Epithelial cell of prostate (primary cell): ENCODE results near the gene MPZL1.
"Not testable (repeated sequence)": the region's sequence is repeated elsewhere in the genome, so short reads cannot be mapped to it uniquely, and the experiment has no call there.

Experiments used
- DNase-seq: peaks from one replicate; pipeline ENCODE4 v3.0.0-alpha.2; 2011; ENCODE audit warnings: low read depth, low spot score
- H3K27ac ChIP-seq: fragments of 450-650 bp; 2 replicates; pipeline ENCODE4 v1.5.1; 2017; ENCODE audit warnings: mild to moderate bottlenecking

MPZL1 gene

DNA sequence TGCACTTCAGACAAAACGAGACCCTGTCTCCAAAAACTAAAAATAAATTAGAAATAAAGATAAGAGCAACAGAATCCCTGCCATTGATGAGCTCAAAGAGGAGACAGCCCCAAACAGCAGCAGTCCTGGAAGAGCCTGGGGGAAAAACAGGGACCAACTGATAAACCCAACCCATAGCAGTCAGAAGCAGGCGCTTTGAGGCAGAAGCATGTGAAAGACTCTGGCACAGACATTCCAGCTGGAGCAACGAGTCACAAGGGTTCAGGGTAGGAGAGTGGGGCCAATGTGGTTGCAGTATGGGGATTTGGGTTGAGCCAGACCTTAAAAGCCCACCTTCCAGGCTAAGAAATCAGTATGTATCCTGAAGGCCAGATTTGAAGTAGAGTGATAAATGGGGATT is 78.5 kb downstream of the MPZL1 start:
- H3K27ac ChIP-seq: no peak overlapping the region
- no peak for DNase-seq

DNA sequence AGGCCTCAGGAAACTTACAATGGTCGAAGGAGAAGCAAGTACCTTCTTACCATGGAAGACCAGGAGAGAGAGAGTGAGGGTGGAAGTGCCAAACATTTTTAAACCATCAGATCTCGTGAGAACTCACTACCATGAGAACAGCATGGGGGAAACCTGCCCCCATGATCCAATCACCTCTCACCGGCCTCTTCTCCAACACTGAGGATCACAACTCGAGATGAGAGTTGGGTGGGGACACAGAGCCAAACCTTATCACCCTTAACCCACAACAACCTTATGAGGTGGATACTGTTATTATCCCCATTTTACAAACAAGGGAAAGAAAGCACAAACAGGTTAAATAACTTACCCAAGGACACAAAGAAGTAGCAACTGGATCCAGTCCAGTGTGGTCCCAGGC is 80.5 kb downstream of the MPZL1 start:
- DNase-seq: no peak
- no peak overlapping the region for H3K27ac ChIP-seq

DNA sequence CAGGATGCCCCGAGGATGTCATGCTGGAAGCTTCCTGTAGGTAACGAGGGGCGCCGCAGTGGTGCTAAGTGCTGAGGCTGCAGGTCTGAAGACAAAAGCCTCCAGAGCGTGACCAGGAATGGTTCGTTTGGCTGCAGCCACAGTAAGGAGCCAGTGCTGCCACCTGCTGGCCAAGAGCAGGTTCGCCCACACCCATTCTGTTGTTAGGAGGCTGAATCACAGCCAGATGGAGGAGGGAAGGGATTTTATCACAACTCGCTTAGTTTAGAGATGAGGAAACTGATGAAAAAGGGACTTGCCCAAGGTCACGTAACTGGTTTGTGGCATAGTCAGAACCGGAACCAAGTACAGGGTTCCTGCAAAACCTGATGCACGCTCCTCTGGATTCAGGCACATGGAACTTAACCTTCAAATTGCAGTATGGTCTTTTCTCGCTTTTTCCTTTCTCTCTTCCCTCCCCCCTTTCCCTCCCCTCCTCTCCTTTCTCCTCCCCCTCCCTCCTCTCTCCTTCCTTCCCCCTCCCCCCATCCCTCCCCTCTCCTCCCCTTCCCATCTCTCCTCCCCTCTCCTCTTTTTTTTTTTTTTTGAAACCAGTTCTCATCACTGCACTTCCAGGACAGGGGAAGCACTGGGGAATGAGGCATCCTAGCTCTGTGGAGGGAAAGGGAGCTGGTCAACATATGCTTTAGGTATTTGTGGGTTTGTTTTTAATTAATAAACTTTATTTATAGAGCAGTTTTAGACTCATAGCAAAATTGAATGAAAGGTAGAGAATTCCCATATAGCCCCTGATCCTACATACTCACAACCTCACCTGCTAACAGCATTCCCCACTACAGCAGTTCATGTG is 81.8 kb downstream of the MPZL1 start:
- no peak overlapping the region for H3K27ac ChIP-seq
- DNase-seq: peak; percentile 67

DNA sequence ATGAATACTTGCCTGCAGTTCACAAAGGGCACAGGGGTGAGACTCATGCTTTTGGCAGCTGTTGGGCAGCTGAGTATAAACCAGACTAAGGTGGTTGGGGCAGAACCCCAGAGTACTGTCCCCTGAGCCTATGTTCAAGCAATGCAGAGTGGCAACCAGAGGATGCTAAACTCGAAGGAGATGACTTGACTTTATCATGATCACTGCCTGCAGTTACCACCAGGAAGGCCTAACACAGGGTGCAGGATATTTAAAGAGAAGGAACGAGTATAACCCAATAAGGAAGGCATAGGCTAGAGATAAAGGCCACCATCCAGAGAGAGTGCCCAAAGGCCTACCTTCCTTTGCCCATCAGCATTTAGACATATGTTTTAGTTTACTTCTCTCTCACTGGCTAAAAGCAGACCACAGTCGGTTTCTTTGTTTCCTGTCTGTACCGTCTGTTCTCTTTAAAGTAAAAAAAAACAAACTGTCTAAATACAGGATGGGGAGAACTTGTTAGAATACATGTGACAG is 83.3 kb downstream of the MPZL1 start:
- no peak overlapping the region for H3K27ac ChIP-seq
- DNase-seq: no peak

DNA sequence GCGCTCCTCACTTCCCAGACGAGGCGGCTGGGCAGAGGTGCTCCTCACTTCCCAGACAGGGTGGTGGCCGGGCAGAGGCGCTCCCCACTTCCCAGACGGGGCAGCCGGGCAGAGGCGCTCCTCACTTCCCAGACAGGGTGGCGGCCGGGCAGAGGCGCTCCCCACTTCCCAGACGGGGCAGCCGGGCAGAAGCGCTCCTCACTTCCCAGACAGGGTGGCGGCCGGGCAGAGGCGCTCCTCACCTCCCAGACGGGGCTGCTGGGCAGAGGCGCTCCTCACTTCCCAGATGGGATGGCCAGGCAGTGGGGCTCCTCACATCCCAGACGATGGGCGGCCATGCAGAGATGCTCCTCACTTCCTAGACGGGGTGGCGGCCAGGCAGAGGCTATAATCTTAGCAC is 84.5 kb downstream of the MPZL1 start:
- H3K27ac ChIP-seq, DNase-seq: not testable (repeated sequence)

DNA sequence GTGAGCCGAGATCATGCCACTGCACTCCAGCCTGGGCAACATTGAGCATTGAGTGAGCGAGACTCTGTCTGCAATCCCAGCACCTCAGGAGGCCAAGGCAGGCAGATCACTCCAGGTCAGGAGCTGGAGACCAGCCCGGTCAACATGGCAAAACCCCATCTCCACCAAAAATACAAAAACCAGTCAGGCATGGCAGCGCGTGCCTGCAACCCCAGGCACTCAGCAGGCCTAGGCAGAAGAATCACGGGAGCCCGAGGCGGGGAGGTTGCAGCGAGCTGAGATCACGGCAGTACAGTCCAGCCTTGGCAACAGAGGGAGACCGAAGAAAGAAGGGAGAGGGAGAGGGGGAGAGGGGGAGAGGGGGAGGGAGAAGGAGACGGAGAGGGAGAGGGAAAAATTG is 84.9 kb downstream of the MPZL1 start:
- DNase-seq, H3K27ac ChIP-seq: not testable (repeated sequence)

DNA sequence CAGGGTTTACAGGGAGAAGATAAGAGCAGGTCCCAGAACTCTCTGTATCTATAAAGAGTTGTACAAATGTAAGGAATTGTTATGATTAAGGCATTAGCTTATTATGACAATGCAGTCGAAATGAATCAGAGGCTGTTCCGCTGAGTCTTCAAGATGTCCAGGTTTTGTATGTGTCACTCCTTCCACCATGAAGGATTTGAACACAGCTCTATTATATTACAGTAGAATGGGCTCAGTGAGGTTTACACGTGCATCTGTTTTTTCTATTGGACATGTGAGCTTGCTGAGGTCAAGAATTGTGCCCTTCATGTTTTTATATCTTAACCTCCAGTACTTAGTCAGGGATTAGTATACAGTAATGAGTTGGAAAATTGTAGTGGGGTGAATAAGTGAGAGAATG is 86.3 kb downstream of the MPZL1 start:
- DNase-seq: no peak
- no peak overlapping the region for H3K27ac ChIP-seq

DNA sequence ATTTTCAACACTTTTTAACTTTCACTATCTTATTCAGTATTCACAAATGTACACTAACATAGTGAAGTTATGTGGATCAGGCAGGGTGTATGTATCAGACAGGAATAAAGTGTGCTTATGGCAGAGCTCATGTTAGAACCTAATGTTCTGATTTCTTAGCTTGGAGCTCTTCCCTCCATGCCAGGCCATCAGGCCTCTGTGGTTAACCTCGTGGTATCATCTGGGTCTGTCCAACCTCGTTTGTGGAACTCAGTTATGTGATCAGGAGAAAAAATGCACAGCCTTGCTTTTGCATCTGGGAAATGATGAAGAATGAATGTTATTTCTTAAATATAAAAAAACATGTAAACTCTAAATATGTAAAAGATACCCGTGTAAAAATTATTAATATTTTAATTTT is 86.9 kb downstream of the MPZL1 start:
- no peak for DNase-seq
- no peak overlapping the region for H3K27ac ChIP-seq

DNA sequence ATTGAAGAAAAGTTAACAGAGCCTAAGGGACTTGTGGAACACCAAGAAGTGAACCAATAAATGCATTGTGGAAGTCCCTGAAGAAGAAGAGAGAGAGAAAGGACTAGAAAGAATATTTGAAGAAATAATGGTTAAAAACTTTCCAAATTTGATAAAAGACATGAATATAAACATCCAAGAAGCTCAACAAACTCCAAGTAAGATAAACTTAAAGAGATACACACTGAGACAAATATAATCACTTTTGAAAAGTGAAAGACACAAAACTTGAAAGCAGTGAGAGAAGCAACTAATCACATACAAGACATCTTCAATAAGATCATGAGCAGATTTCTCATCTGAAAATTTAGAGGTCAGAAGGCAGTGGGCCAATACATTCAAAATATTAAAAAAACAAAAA is 91.2 kb downstream of the MPZL1 start:
- no peak for DNase-seq

DNA sequence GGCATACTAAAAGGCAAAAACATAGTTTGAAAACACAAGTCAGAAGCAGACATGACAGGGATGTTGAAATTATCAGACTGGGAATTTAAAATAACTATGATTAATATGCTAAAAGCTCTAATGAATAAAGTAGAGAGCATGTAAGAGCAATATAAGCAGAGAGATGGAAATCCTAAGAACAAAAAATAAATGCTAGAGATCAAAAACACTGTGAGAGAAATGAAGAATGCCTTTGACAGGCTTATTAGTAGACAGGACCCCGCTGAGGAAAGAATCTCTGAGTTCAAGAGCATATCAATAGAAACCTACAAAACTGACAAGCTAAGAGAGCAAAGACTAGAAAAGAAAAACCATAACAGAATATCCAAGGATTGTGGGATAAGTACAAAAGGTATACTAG is 93.9 kb downstream of the MPZL1 start:
- no peak for DNase-seq
- H3K27ac ChIP-seq: no peak overlapping the region

More for the DNA sequence above, 91.2 kb downstream of the MPZL1 start:
- H3K27ac ChIP-seq: no peak overlapping the region

DNA sequence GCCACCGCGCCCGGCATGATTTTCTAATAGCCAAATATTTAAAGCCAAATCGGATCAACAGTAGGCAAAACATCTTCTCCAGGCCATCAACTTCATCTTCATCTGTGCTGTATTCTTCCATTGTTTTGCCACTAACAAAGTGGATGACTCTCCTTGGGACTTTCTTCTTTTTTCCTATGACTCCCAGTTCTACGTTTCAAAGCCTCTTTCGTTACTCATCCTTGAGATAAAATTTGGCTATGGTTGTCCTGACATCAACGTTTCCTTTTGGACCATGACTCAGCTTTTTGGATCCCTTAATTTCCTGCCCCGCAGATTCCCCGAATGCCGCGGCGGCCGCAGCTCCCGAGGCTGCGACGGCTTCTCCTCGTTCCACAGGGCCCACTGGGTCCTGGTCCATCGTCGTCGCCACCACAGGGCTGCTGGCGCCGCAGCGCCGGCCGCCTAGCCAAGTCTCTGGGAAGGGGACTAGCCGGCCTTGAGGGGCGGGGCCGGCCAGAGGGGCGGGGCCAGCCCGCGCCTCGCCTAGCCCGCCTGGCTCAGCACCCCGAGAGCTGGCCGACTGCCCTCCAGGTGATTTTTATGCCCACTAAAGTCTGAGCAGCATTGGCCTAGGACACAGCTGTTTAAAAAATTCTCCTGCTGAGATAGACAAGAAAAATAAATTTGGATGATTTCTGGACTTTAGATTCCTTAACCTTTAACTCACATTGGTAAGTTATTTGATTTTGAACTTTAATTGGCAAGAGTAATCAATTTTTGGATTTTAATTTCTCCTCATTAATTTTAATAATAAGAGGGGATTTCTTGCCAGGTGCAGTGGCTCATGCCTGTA is 98.3 kb downstream of the MPZL1 start:
- H3K27ac ChIP-seq: peak overlapping the region; percentile 87
- DNase-seq: peak; percentile 52

DNA sequence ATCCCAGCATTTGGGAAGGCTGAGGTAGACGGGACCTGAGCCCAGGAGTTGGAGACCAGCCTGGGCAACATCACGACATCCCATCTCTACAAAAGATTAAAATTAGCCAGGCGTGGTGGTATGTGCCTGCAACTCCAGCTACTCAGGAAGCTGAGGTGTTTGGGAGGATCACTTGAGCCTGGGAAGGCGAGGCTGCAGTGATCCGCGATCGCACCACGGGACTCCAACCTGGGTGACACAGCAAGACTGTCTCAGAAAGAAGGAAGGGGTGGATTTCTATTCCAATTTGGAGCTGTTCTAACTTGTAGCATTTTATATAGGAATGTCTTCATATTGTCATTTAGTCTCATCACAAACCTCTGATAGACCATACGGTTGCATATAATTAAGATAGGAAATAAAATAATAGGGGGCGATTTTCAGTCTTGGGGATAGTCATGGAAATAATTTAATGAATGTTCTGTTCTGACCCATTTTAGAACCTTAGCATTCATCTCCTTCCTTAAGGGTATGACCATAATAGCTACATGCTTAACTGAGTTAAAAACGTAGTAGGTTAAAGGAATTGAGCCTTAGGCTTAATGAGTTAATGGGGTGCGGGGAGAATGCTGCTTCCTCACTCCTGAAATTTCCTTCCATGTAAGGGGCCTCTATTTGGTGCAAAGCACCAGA is 99.0 kb downstream of the MPZL1 start:
- no peak for DNase-seq
- peak overlapping the region; percentile 87 for H3K27ac ChIP-seq

DNA sequence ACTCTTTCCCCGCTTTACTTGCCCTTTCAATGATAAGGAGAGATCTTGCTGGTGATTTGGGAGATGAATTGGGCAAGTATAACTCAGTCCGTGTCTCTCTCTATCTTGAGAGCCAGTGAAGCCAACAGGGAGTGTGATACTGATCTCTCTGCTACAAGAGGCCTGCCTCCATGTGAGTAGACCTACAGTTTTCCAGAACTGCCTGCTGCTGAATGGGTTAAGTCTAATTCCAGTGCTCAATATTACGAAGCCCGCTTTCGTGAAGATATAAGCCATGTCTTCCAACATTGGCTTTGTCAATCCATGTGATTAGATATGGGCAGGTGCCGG is 99.5 kb downstream of the MPZL1 start:
- peak overlapping the region; percentile 87 for H3K27ac ChIP-seq
- DNase-seq: no peak

DNA sequence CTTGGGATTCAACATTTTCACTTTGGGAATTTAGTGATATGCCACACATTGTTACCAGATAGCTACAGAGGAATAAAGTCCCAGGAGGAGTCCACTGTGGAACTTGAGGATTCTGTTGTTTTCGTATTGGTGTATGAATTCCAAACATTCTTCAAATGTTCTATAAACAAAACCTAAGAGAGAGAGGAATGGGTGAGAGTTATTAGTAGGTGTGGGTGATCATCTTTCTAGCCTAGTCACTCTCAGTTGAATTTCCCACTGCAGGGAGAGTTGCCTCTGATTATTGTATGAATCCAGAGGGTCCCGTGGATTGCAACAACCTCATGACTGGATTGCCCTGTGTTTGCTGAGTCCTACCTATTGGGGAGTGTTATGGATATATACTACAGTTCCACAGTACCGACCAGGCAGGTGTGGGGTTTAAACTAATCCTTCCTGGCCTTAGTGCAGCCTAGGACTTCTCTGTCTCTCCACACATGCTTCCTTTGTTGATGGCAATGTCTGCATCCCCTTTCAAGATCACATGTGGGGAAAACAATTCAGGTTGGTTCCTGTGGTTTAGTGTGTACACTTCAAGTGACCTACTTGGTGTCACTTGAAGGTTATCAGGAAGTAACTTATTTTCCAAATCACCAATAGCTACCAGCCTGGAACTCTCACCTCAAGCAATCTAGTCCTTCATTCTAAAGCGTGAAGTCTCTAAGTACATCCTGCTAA is 100.3 kb downstream of the MPZL1 start:
- H3K27ac ChIP-seq: no peak overlapping the region

DNA sequence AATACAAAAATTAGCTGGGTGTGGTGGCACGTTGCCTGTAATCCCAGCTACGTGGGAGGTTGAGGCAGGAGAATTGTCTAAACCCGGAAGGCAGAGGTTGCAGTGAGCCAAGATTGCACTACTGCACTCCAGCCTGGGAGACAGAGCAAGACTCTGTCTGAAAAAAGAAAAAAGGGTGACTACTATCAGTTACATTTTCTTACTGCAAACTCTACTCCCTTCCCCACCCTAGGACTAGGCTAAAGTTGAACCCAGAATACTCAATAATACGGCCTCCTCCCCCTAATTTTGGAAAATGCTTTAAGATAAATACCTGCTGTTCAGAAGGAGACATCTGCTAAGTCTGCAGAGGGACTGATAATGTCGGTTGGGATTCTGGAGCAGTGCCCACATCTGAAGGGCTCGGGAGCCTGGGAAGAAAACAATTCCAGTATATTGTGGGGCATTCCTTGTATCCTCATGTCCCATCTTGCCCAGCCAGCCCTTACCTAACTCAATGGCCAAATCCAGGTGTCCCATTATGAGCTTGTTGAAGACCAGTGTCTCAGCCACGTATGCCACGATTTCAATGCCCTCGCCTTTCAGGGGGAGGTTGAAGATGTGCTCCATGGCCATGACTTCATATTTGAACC is 102.5 kb downstream of the MPZL1 start:
- H3K27ac ChIP-seq: no peak overlapping the region
- DNase-seq: no peak

More for the DNA sequence above, 100.3 kb downstream of the MPZL1 start:
- no peak for DNase-seq

DNA sequence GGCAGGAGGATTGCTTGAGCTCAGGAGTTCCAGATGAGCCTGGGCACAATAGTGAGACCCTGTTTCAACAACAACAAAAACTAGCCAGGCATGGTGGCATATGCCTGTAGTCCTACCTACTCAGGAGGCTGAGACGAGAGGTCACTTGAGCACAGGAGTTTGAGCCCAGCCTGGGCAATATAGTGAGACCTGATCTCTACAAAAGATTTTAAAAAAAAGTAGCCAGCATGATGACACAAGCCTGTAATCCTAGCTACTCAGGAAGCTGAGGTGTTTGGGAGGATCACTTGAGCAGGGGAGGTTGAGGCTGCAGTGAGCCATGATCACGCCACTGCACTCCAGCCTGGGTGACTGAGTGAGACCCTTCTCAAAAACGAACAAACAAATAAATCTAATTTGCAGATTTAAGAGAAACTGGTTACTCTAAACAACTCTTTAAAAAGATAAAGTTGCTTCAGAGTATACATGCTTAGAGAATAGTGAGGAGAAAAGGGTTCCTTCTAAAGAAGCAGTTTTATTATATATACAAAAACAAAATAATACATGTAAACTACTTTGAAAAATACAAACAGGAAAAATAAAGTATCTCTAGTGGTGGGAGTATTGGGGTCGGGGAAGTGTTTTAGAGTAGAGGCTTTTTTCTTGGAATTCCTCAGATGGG is 103.8 kb downstream of the MPZL1 start:
- no peak for DNase-seq
- H3K27ac ChIP-seq: no peak overlapping the region

DNA sequence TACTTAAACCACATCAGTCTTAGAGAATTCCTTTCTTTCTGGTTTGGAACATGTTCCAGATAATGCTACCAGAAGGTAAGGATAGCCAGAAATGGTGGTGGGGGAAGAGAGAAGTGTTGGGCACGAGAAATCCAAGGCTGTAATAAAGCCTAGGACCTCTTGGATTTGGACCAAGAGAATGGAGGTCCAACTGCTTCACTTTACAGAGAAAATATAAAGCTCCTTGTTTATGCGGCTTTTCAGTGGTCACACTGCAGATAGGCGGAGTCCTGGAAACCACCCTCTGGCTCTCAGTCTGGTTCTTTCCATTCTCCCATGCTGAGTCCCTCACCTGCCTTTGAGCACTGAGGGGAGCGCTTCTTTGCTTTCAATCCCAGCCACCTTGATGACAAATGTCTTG is 104.3 kb downstream of the MPZL1 start:
- no peak for DNase-seq
- H3K27ac ChIP-seq: no peak overlapping the region

DNA sequence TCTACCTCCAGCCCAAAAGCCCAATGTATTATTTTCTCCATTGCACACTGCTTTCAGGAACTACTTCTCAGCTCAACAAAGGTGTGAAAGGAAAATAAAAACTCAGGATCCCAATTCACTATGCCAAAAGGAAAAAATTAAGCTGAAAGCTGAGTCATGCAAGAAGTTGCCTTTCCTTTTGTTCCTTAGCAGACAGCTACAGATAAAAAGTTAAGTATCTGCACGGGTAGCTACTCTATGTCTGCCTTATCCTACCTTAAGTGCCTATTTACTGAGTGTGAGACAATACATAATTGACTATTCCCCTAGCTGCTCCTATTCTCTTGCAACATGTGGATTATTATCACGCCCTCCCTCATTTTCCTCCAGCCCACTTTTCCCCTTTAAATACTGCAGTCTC is 108.1 kb downstream of the MPZL1 start:
- DNase-seq: no peak

DNA sequence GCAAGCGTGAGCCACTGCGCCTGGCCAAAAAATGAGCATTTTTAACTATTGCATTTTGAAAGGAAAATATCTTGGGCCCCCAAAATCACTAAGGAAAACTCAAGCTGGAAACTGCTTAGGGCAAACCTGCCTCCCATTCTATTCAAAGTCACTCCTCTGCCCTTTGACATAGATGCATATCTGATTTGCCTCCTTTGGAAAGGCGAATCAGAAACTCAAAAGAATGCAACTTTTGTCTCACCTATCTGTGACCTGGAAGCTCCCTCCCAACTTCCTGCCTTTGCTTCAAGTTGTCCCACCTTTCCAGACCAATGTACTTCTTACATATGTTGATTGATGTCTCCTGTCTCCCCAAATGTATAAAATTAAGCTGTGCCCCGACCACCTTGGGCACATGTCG is 108.9 kb downstream of the MPZL1 start:
- not testable (repeated sequence) for DNase-seq, H3K27ac ChIP-seq

More for the DNA sequence above, 108.1 kb downstream of the MPZL1 start:
- no peak overlapping the region for H3K27ac ChIP-seq
